ENCODE data around the gene ELAVL1. TPM values are rescaled to one million over a fixed set of nuclear protein-coding genes. Genes with fewer than 3 reads are reported as not detected.

The ELAVL1 gene
- total RNA-seq, 5 donors from 2014 or later (not counting 1 experiment from before 2014, with no cell fraction given), result 33.6 to 62.1 (median 57.1) TPM

GRCh38 chr19:7977723-7978040 lies 27.8 kb downstream of the ELAVL1 start:
- Mint-ChIP-seq H3K36me3 (peaks cover 24% of the 10 kb centered on the region), H3K9me3 (no peaks in the 10 kb centered on the region), H3K4me1 (no peaks in the 10 kb centered on the region), H3K27ac (no peak overlapping the region), H3K4me3 (no peak overlapping the region), H3K27me3 (no peaks in the 10 kb centered on the region)
- no peak overlapping the region for H3K4me3 ChIP-seq (ENCODE audit: control insufficient read depth in 1 of 2, extremely low read depth in 1 of 2, low read length in 1 of 2)
- ATAC-seq (replicated peaks in 1 of 4) (no peak), DNase-seq (no peak)
- ChIA-PET CTCF (no interaction called here), POLR2A (no interaction called here)
- no peak overlapping the region for H3K27ac ChIP-seq (ENCODE audit: low read length)
- 94% methylated on average over 5 of the region's 6 CpGs for WGBS (ENCODE audit: insufficient coverage)
- peaks cover 24 to 68% of the 10 kb centered on the region in 2 donors for H3K36me3 ChIP-seq (ENCODE audit: control insufficient read depth in 2 of 2, extremely low read depth in 1 of 2, insufficient read depth in 1 of 2, low read length in 1 of 2)
- H3K9me3 ChIP-seq, result no peaks in the 10 kb centered on the region
- no peaks in the 10 kb centered on the region for H3K4me1 ChIP-seq (ENCODE audit: control insufficient read depth in 1 of 2, extremely low read depth in 1 of 2, insufficient read depth in 2 of 2, low read length in 2 of 2)
- H3K27me3 ChIP-seq (replicated peaks in 1 of 2; ENCODE audit: control insufficient read depth in 2 of 2, extremely low read depth in 1 of 2, insufficient read depth in 2 of 2, low read length in 1 of 2), result no peaks in the 10 kb centered on the region

- WGBS (ENCODE audit: insufficient coverage), result 100% methylated on average over 10 of the region's 15 CpGs
- Histone ChIP-seq H3K27ac (ENCODE audit: low read length) (no peak overlapping the region), H3K4me1 (ENCODE audit: control insufficient read depth in 1 of 2, extremely low read depth in 1 of 2, insufficient read depth in 2 of 2, low read length in 2 of 2) (no peaks in the 10 kb centered on the region), H3K9me3 (no peaks in the 10 kb centered on the region), H3K4me3 (ENCODE audit: control insufficient read depth in 1 of 2, extremely low read depth in 1 of 2, low read length in 1 of 2) (no peak overlapping the region), H3K27me3 (replicated peaks in 1 of 2; ENCODE audit: control insufficient read depth in 2 of 2, extremely low read depth in 1 of 2, insufficient read depth in 2 of 2, low read length in 1 of 2) (no peaks in the 10 kb centered on the region), H3K36me3 (ENCODE audit: control insufficient read depth in 2 of 2, extremely low read depth in 1 of 2, insufficient read depth in 1 of 2, low read length in 1 of 2) (peaks cover 25 to 65% of the 10 kb centered on the region in 2 donors)
- DNase-seq, result no peak
- Mint-ChIP-seq H3K4me3 (no peak overlapping the region), H3K27ac (no peak overlapping the region), H3K27me3 (no peaks in the 10 kb centered on the region), H3K4me1 (no peaks in the 10 kb centered on the region), H3K9me3 (no peaks in the 10 kb centered on the region), H3K36me3 (peaks cover 20% of the 10 kb centered on the region)
- ATAC-seq (replicated peaks in 1 of 4), result no peak
- CTCF ChIA-PET, result no interaction called here
- POLR2A ChIA-PET, result no interaction called here
Observed at GRCh38 chr19:7977021-7977722, 28.3 kb downstream of the ELAVL1 start.

GRCh38 chr19:7976461-7976860 lies 29.0 kb downstream of the ELAVL1 start:
- ChIA-PET POLR2A (no interaction called here), CTCF (no interaction called here)
- Histone ChIP-seq H3K9me3 (no peaks in the 10 kb centered on the region), H3K27me3 (replicated peaks in 1 of 2; ENCODE audit: control insufficient read depth in 2 of 2, extremely low read depth in 1 of 2, insufficient read depth in 2 of 2, low read length in 1 of 2) (no peaks in the 10 kb centered on the region), H3K27ac (ENCODE audit: low read length) (no peak overlapping the region), H3K4me3 (ENCODE audit: control insufficient read depth in 1 of 2, extremely low read depth in 1 of 2, low read length in 1 of 2) (no peak overlapping the region), H3K4me1 (ENCODE audit: control insufficient read depth in 1 of 2, extremely low read depth in 1 of 2, insufficient read depth in 2 of 2, low read length in 2 of 2) (no peaks in the 10 kb centered on the region), H3K36me3 (ENCODE audit: control insufficient read depth in 2 of 2, extremely low read depth in 1 of 2, insufficient read depth in 1 of 2, low read length in 1 of 2) (peaks cover 28 to 73% of the 10 kb centered on the region in 2 donors)
- H3K27ac Mint-ChIP-seq, result no peak overlapping the region
- H3K4me1 Mint-ChIP-seq, result no peaks in the 10 kb centered on the region
- WGBS (ENCODE audit: insufficient coverage), result 70% methylated on average over 1 of the region's 4 CpGs
- DNase-seq (no peak), ATAC-seq (replicated peaks in 1 of 4) (no peak)
- no peaks in the 10 kb centered on the region for H3K9me3 Mint-ChIP-seq
- no peak overlapping the region for H3K4me3 Mint-ChIP-seq
- no peaks in the 10 kb centered on the region for H3K27me3 Mint-ChIP-seq
- peaks cover 18% of the 10 kb centered on the region for H3K36me3 Mint-ChIP-seq

DNA sequence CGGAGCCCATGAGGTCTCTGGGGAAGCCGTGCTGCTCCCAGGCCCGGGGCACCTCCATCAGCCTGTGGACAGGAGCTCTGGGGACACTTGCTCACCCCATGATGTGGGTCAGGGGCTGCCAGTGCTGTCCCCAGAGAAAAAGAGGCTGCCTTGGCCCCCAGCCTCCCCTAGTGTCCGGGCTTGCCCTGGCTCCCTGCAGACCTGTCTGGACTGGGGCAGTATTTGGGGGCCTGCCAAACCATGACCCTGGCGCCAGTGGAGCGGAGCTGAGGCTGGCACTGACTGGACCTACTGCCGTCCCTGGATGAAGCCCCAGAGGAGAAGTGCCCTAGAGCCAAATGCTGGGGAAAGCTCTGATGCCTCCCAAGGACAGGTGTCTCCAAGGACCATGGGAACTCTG lies 30.4 kb downstream of the ELAVL1 start:
- POLR2A ChIA-PET, result no interaction called here
- Mint-ChIP-seq H3K9me3 (no peaks in the 10 kb centered on the region), H3K4me3 (no peak overlapping the region), H3K27me3 (no peaks in the 10 kb centered on the region), H3K4me1 (no peaks in the 10 kb centered on the region), H3K36me3 (peaks cover 13% of the 10 kb centered on the region), H3K27ac (no peak overlapping the region)
- CTCF ChIA-PET, result interaction anchor here in 1 of 2 donors (0.5 kb wide), 1 partner anchor 500 kb away, joined by 3 read pairs; no protein-coding TSS in a partner anchor
- DNase-seq (no peak), ATAC-seq (replicated peaks in 1 of 4) (no peak)
- H3K4me1 ChIP-seq (ENCODE audit: control insufficient read depth in 1 of 2, extremely low read depth in 1 of 2, insufficient read depth in 2 of 2, low read length in 2 of 2), result no peaks in the 10 kb centered on the region
- WGBS (ENCODE audit: insufficient coverage), result 99% methylated on average over 7 of the region's 7 CpGs
- H3K36me3 ChIP-seq (ENCODE audit: control insufficient read depth in 2 of 2, extremely low read depth in 1 of 2, insufficient read depth in 1 of 2, low read length in 1 of 2), result peaks cover 28 to 61% of the 10 kb centered on the region in 2 donors
- H3K27me3 ChIP-seq (replicated peaks in 1 of 2; ENCODE audit: control insufficient read depth in 2 of 2, extremely low read depth in 1 of 2, insufficient read depth in 2 of 2, low read length in 1 of 2), result no peaks in the 10 kb centered on the region
- H3K9me3 ChIP-seq, result no peaks in the 10 kb centered on the region
- no peak overlapping the region for H3K4me3 ChIP-seq (ENCODE audit: control insufficient read depth in 1 of 2, extremely low read depth in 1 of 2, low read length in 1 of 2)
- H3K27ac ChIP-seq (ENCODE audit: low read length), result no peak overlapping the region

DNA sequence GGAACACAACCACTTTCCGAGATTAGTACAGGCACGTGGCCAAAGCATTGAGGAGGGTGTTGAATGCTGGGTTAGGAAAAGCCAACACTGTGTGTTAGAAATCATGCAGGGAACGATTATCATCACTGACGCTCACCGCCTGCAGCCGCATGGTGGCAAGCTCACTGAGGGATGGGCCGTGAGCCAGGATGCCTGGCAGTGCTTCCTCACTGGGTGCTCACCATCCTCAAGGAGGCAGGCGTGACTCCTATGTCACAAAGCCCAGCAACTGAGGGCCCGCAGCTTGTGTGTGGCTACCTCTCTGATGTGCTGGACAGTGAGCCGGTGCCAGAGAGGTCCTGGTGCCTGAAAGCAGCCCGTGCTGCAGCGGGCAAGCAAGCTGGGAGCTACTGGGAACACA lies 31.6 kb downstream of the ELAVL1 start:
- no peaks in the 10 kb centered on the region for H3K27me3 Mint-ChIP-seq
- H3K9me3 Mint-ChIP-seq, result no peaks in the 10 kb centered on the region
- POLR2A ChIA-PET, result no interaction called here
- no peak for ATAC-seq (replicated peaks in 1 of 4)
- Histone ChIP-seq H3K9me3 (no peaks in the 10 kb centered on the region), H3K4me3 (ENCODE audit: control insufficient read depth in 1 of 2, extremely low read depth in 1 of 2, low read length in 1 of 2) (no peak overlapping the region), H3K27me3 (replicated peaks in 1 of 2; ENCODE audit: control insufficient read depth in 2 of 2, extremely low read depth in 1 of 2, insufficient read depth in 2 of 2, low read length in 1 of 2) (no peaks in the 10 kb centered on the region), H3K27ac (ENCODE audit: low read length) (no peak overlapping the region), H3K4me1 (ENCODE audit: control insufficient read depth in 1 of 2, extremely low read depth in 1 of 2, insufficient read depth in 2 of 2, low read length in 2 of 2) (no peaks in the 10 kb centered on the region), H3K36me3 (ENCODE audit: control insufficient read depth in 2 of 2, extremely low read depth in 1 of 2, insufficient read depth in 1 of 2, low read length in 1 of 2) (peaks cover 31 to 58% of the 10 kb centered on the region in 2 donors)
- H3K36me3 Mint-ChIP-seq, result peaks cover 7% of the 10 kb centered on the region
- no peak for DNase-seq
- CTCF ChIA-PET, result no interaction called here
- H3K27ac Mint-ChIP-seq, result no peak overlapping the region
- WGBS (ENCODE audit: insufficient coverage), result 95% methylated on average over 12 of the region's 12 CpGs
- no peaks in the 10 kb centered on the region for H3K4me1 Mint-ChIP-seq
- no peak overlapping the region for H3K4me3 Mint-ChIP-seq

DNA sequence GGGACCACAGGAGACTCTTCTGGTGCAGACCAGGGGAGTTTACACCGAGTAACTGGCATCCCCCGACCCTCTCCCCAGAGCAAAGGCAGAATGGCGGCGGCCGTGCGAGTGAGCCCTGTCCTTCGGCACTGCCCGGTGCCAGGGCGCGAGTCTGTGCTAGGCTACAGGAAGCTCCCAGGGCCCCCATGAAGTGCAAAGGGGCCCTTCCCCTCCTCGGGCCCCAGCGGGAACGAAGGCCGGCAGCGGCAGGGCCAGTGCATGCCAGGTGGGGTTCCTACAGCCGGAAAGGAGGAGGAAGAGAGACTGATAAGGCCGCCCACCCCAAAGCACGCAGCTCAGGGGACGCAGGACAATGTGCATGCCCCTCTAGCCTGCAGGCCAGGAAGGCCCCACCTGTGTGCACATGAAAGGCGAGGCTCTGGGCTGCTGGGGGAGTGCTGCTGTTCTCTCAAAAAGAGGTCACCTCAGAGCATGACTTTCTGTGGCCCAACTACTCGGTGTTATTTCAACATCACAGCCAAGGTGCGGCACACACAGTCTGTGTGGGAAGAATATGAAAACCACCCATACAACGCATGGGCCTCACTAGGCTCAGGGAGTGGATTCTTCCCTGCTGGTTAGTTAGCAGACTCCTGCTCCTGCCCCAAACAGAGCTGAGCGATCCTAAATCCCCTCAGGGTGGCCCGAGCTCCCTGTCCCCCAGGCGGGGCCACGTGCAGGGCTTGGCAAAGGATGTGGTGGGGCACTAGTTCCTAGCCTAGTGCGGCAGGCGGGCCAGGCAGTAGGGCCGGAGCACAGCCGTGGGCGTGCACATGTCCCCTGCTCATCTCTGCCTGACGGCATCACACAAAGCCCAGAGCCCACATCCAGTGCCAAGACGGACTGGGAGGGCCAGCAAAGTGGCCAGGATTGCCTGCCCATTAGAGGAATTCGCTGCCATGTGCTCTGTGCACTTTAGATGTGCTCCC lies 33.6 kb downstream of the ELAVL1 start:
- peaks cover 15% of the 10 kb centered on the region for H3K36me3 Mint-ChIP-seq
- no peak for ATAC-seq (replicated peaks in 1 of 4)
- H3K36me3 ChIP-seq (ENCODE audit: control insufficient read depth in 2 of 2, extremely low read depth in 1 of 2, insufficient read depth in 1 of 2, low read length in 1 of 2), result peaks cover 38 to 61% of the 10 kb centered on the region in 2 donors

More for the DNA sequence above, 33.6 kb downstream of the ELAVL1 start:
- Mint-ChIP-seq H3K4me3 (no peak overlapping the region), H3K27ac (no peak overlapping the region), H3K27me3 (no peaks in the 10 kb centered on the region), H3K4me1 (no peaks in the 10 kb centered on the region), H3K9me3 (no peaks in the 10 kb centered on the region)
- H3K9me3 ChIP-seq, result no peaks in the 10 kb centered on the region
- H3K4me3 ChIP-seq (ENCODE audit: control insufficient read depth in 1 of 2, extremely low read depth in 1 of 2, low read length in 1 of 2), result no peak overlapping the region
- ChIA-PET POLR2A (no interaction called here), CTCF (no interaction called here)
- DNase-seq, result no peak
- WGBS (ENCODE audit: insufficient coverage), result 98% methylated on average over 30 of the region's 35 CpGs
- H3K27me3 ChIP-seq (replicated peaks in 1 of 2; ENCODE audit: control insufficient read depth in 2 of 2, extremely low read depth in 1 of 2, insufficient read depth in 2 of 2, low read length in 1 of 2), result no peaks in the 10 kb centered on the region
- H3K4me1 ChIP-seq (ENCODE audit: control insufficient read depth in 1 of 2, extremely low read depth in 1 of 2, insufficient read depth in 2 of 2, low read length in 2 of 2), result no peaks in the 10 kb centered on the region
- no peak overlapping the region for H3K27ac ChIP-seq (ENCODE audit: low read length)
